Esophagus squamous epithelium (tissue), 4 donors: Measurements from ENCODE around the gene PLCB1.

Experiments used
- POLR2A ChIP-seq, 4 donors: fragments of 450-650 bp; IDR thresholded peaks; one replicate each; pipeline ENCODE4 v1.6.1; 2017; ENCODE audit warnings: antibody characterized with exemption in 4 of 4, mild to moderate bottlenecking in 4 of 4, moderate library complexity in 3 of 4
- TF ChIP-seq, protein P1 (sequence below), 6 experiments: fragments of 450-650 bp in 4 of 6; fragments of 200-600 bp in 2 of 6; sonication (generic) in 2 of 6; IDR thresholded peaks; one replicate each; pipeline ENCODE4 v1.5.1; 2016 to 2019; ENCODE audit warnings: antibody characterized with exemption in 6 of 6, mild to moderate bottlenecking in 4 of 6, moderate library complexity in 4 of 6

DNA sequence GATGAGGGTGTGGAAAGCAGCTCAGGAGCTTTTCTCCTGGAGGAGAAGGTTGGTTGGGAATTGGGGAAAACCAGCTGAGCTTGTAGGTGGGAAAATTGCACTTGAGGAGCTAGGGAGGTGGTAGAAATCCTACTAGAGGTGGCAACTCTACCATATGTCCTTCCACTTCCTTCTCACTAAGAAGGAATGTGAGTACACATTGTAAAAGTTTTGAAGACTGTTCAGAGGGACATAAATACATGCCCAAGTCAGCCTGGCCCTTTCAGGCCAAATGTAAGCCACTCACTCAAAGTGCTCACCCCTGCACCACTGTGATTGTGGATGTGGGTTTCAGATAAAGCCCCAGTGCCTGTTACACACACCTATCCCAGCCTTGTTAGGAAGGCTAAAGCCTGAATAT lies 646.3 kb downstream of the PLCB1 start:
- TF ChIP-seq, protein P1, sequence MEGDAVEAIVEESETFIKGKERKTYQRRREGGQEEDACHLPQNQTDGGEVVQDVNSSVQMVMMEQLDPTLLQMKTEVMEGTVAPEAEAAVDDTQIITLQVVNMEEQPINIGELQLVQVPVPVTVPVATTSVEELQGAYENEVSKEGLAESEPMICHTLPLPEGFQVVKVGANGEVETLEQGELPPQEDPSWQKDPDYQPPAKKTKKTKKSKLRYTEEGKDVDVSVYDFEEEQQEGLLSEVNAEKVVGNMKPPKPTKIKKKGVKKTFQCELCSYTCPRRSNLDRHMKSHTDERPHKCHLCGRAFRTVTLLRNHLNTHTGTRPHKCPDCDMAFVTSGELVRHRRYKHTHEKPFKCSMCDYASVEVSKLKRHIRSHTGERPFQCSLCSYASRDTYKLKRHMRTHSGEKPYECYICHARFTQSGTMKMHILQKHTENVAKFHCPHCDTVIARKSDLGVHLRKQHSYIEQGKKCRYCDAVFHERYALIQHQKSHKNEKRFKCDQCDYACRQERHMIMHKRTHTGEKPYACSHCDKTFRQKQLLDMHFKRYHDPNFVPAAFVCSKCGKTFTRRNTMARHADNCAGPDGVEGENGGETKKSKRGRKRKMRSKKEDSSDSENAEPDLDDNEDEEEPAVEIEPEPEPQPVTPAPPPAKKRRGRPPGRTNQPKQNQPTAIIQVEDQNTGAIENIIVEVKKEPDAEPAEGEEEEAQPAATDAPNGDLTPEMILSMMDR (IDR thresholded peaks at IDR 0.05) = no peak
- TF ChIP-seq POLR2A (IDR thresholded peaks at IDR 0.05) = no peak
